GM18858 (cell line): ENCODE measurements around the gene VEGFB.

Source experiments
- ATAC-seq: cut with Tn5 transposase; IDR thresholded peaks from one replicate; pipeline ENCODE4 v1.9.1; 2021; ENCODE audit not compliant: unreplicated experiment

Gene VEGFB

DNA sequence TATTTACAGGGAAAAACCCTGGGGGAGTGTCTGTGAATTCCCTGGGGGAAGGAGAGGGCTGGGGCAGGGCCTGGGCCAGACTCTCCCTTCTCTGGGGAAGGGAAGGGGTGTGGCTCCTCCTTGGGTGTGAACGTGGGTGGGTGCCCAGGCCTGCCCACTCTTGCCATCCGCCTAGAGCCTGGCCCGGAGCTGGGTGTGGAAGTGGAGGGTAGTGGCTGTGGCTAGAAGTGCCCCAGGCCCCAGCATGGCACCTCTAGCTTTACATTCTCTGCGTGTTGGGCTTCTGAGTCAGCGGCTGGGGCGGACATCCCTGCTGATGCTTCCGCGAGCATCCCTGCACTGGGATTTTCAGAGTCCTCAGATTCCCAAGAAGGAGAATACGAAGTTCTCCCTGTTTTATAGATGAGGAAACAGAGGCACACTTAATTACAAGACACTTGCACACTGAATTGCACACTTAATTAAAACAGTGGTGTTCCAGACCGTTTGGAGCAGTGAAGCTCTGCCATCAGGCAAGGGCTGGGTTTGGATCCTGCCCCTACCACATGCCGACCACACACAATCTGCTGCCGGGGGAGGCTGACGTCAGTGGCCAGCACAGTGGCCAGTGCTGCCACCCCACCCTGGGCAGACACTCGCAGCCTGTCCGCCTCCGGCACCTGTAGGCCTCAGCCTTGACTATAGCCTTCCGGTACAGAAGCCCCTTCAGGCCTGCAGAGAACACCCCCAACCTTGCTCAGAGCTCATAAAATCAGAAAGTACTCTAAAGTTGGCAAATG lies 42.5 kb downstream of the VEGFB start:
- ATAC-seq = no peak

DNA sequence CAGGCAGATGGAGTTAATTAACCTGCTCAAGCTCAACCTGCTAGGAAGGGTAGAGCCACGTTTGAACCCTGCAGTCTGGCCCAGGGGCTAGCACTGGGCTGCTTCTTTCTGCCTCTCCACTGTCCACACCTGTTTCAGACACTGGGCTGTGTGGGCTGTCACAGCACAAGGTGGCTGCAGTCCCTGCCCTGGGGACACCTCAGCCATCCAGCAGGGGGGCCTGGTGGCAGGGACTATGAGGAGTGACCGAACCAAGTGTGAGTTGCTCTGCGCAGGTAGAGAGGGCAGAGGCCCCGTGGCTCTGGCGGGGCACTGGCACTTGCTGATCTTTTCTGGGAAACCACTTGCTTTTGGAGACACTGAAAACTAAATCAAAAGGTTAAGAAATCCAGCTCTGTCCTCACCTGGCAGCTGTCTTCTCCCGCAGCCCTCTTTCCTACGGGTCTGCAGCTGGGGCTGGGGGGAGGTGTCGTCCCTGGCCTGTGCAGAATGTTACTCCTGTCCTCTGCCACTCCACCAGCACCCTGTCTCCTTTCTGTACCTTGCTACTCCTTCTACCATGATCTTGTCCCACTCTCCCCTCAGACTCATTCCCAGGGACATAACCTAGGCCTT lies 44.3 kb downstream of the VEGFB start:
- ATAC-seq = no peak

DNA sequence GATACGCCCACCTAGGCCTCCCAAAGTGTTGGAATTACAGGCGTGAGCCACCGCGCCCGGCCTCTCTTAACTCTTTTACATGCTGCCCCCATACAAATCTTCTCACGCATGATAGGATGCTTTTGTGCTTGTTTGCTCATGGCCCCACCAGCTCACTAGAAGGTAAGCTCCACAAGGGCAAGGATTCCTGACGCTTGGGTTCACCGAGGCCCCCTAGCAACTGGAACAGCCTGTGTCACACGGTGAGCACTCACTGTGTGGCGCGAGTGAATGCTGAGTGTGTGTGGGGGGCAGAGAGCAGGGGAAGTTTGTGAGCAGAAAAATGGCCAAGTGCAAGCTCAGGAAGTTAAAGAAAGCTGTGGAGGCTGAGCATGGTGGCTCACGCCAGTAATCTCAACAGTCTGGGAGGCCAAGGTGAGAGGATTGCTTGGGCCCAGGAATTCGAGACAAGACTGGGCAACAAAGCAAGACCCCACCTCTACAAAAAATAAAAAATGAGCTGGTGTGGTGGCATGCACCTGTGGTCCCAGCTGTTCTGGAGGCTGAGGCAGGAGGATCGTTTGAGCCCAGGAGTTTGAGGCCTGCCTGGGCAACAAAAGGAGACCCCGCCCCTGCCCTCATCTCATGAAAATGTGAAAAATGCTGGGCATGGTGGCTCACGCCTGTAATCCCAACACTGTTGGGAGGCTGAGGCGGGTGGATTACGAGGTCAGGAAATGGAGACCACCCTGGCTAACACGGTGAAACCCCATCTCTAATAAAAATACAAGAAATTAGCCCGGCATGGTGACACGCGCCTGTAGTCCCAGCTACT lies 47.8 kb downstream of the VEGFB start:
- no peak for ATAC-seq

DNA sequence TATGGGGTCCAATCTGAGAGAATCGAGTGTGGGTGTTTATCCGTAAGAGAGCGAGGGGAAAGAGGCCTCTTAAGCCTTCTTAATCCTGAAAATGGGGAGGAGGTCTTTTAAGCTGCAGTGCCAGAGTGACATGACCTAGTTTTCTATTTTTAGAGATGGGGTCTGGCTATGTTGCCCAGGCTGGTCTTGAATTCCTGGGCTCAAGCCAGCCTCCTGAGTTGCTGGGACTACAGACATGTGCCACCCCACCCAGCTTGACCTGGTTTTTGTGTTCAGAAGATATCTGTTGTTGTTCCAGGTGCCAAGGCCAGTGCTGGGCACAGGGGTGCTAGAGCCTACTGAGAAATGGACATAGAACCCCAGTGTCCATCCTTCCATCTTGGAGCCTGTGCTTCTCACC lies 48.7 kb downstream of the VEGFB start:
- ATAC-seq = no peak

DNA sequence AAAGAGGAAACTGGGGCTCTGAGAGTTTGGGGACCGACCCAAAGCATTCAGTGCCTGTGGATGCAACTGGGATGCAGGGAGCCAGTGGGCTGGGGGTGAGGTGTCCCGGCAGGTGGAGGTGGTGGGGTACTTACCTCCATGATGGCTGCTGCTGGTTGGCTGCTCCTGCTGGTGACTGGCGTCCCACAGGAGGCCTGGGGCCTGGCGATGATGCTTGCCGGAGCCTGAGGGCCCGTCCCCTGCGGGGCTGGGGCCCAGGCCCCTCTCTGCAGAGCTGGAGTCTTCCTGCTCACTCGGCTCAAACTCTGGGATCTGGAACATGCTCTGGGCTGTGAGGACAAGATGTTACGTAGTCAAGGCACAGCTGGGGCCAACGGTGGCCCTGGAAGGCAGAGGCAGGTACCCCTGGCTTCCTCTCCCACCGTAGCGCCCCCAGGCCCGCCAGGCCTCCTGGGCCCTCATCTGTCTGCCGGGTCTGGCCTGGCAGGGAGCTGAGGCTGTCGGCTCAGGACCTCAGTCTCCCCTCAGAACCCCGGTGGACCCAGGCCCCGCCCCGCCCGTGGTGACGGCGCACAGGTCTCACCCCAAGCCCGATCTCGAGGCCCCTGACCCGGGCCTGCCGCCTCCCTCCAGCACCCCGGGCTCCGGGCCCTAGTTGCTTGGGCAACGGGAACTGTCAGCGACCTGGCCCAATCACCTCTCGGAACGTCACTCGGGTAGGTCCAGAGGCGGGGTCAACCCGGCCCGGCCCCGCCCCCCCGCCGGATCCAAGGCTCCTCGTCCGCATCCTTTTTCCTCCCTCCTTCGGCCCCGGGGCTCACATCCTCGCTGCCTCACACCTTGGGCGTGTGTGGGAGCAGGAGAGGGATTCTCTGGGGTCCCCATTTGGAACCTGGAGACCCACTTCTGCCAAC lies 49.9 kb downstream of the VEGFB start, which contains the start of gene BAD:
Gene BAD (minus strand): TSS at position 618 of the 914 bp plus-strand sequence. CDS start 297 bp downstream, at position 321.
- peak; percentile 57 for ATAC-seq

DNA sequence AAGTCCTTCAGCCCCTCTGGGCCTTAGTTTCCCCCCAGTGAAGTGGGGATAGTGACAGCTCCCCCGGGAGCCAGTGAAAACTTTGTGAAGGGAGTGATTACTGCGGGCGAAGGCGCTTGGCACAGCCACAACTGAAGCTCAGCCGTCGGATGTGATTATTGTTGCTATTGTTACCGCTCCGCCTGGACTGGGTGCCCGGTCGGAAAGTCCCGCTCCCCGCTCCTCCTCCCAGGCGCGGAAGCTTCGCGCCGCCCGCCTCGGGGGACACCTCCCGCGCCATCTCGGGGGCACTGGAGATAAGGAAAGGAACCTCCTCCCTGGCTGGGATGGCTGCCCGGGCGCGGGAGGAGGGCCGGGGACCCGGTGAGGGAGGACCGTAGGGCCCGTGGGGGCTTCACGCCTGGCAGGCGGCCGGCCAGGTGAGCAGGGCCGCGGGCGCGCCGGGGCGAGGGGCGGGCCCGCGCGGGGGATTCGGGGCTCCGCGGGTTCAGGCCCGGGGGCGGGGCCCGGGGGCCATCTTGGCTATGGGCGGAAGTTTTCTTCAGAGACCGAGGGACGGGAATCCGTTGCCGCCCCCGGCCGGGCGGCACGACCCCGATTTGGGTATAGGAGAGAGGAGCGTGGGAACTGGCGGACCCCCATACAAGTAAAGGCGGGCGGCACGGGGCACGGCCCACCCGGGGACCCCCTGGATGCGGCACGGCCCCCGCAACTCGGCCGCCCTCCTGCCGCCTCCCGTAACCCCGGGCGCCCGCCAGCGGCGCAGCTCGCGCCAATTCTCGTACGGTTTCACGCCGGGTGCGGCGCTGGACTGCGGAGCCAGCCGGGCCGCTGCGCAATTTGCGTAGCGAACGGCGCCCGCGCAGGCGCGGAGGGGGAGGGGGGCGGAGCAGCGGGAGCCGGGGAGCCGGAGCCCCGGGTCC lies 50.8 kb downstream of the VEGFB start, which contains the start of gene GPR137:
Gene GPR137 (plus strand): TSS at position 887 of the 923 bp plus-strand sequence. CDS start 677 bp downstream, outside the sequence.
- peak; percentile 31 for ATAC-seq

DNA sequence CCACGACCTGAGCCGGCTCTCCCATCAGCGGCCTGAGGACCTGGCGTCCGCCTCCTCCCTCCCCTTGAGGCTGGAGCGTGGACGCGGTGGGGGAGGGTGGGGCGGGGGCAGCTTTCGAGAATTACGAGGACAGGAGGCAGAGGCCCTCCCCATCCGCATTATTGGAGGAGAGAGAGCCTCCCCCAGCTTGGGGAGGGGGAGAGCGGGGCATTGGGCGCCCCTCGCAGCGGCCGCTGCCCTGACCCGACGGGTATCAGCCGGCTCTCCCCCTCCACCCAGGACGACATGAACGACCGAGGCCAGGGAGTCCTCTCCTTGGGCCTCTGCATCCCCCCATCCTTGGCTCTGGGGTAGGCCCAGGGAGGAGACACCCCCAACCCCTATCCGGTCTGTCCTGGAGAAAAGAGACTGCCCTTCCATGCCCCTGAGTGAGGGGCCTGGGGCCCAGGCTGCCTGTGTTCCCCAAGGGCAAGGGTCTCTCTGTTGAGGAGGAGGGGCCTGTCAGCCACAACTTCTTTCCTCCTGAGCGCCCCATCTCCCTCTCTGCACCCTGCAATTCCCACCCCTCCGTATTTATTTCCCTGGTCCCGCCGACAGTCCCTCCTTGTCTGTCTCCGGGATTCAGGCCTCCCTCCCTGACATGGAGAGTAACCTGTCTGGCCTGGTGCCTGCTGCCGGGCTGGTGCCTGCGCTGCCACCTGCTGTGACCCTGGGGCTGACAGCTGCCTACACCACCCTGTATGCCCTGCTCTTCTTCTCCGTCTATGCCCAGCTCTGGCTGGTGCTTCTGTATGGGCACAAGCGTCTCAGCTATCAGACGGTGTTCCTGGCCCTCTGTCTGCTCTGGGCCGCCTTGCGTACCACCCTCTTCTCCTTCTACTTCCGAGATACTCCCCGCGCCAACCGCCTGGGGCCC lies 51.8 kb downstream of the VEGFB start:
- ATAC-seq = no peak

DNA sequence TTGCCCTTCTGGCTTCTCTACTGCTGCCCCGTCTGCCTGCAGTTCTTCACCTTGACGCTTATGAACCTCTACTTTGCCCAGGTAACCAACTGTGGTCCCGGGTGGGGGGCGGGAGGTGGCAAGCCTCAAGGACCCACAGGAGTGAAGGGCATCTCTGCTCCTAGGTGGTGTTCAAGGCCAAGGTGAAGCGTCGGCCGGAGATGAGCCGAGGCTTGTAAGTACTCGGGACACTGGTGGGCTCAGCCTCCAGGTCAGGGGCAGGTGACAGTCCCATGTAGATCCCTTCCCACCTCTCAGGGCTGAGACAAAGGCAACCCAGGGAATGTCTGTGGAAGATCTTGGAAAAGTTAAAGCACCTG lies 52.4 kb downstream of the VEGFB start:
- ATAC-seq = no peak

DNA sequence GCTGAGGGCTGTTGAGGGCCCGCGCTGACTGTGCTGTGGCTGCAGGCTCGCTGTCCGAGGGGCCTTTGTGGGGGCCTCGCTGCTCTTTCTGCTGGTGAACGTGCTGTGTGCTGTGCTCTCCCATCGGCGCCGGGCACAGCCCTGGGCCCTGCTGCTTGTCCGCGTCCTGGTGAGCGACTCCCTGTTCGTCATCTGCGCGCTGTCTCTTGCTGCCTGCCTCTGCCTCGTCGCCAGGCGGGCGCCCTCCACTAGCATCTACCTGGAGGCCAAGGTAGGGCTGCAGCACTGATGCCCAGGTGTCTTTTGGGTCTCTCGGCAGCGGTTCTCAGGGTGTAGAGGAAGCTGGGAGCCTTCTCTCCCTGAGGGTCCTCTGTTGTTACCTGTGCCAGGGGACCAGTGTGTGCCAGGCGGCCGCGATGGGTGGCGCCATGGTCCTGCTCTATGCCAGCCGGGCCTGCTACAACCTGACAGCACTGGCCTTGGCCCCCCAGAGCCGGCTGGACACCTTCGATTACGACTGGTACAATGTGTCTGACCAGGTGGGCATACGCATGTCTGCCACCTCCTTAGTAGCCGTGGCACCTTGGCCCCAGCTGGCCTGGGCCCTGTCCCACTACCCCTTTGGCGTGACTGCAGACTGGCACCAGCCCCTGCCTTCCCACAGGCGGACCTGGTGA lies 53.4 kb downstream of the VEGFB start:
- no peak for ATAC-seq

DNA sequence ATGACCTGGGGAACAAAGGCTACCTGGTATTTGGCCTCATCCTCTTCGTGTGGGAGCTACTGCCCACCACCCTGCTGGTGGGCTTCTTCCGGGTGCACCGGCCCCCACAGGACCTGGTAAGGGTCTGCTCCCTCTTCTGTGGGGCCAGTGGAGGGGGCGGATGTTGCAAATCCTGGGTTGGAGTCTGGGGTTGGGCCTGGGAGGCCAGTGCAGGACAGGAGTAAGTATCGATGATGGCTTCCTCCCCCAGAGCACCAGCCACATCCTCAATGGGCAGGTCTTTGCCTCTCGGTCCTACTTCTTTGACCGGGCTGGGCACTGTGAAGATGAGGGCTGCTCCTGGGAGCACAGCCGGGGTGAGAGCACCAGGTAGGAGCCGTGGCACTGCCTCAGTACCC lies 54.0 kb downstream of the VEGFB start:
- ATAC-seq = no peak
